ENCODE results near the gene VSTM4.

Gene VSTM4

GRCh38 chr10:49091450-49092210 lies 23.7 kb downstream of the VSTM4 start:
- no peak for DNase-seq (ENCODE audit: low read depth)

GRCh38 chr10:49090696-49091380 lies 24.5 kb downstream of the VSTM4 start:
- no peak for DNase-seq (ENCODE audit: low read depth)

- DNase-seq (ENCODE audit: low read depth) = no peak
These were observed 25.1 kb downstream of the VSTM4 start for GRCh38 chr10:49090189-49090575.

- no peak for DNase-seq (ENCODE audit: low read depth)
These were observed 25.6 kb downstream of the VSTM4 start for GRCh38 chr10:49089557-49090188.

- DNase-seq (ENCODE audit: low read depth) = no peak
These were observed 26.2 kb downstream of the VSTM4 start for GRCh38 chr10:49089152-49089551.

- DNase-seq (ENCODE audit: low read depth) = no peak
These were observed 28.4 kb downstream of the VSTM4 start for GRCh38 chr10:49086889-49087288.

GRCh38 chr10:49083261-49083660 lies 32.1 kb downstream of the VSTM4 start:
- DNase-seq (ENCODE audit: low read depth) = no peak

GRCh38 chr10:49082766-49083165 lies 32.6 kb downstream of the VSTM4 start:
- DNase-seq (ENCODE audit: low read depth) = no peak

- DNase-seq (ENCODE audit: low read depth) = no peak
These were observed 33.6 kb downstream of the VSTM4 start for GRCh38 chr10:49081547-49082275.

GRCh38 chr10:49080965-49081364 lies 34.4 kb downstream of the VSTM4 start:
- no peak for DNase-seq (ENCODE audit: low read depth)

GRCh38 chr10:49080071-49080470 lies 35.3 kb downstream of the VSTM4 start:
- DNase-seq (ENCODE audit: low read depth) = no peak

- no peak for DNase-seq (ENCODE audit: low read depth)
These were observed 35.8 kb downstream of the VSTM4 start for GRCh38 chr10:49079499-49079898.

- no peak for DNase-seq (ENCODE audit: low read depth)
These were observed 36.2 kb downstream of the VSTM4 start for GRCh38 chr10:49079072-49079471.

GRCh38 chr10:49078433-49078832 lies 36.9 kb downstream of the VSTM4 start:
- no peak for DNase-seq (ENCODE audit: low read depth)

- DNase-seq (ENCODE audit: low read depth) = no peak
These were observed 38.4 kb downstream of the VSTM4 start for GRCh38 chr10:49076741-49077521.

- DNase-seq (ENCODE audit: low read depth) = no peak
These were observed 39.0 kb downstream of the VSTM4 start for GRCh38 chr10:49076319-49076718.

- no peak for DNase-seq (ENCODE audit: low read depth)
These were observed 39.6 kb downstream of the VSTM4 start for GRCh38 chr10:49075743-49076142.

GRCh38 chr10:49074836-49075682 lies 40.3 kb downstream of the VSTM4 start:
- DNase-seq (ENCODE audit: low read depth) = no peak

- DNase-seq (ENCODE audit: low read depth) = no peak
These were observed 43.0 kb downstream of the VSTM4 start for GRCh38 chr10:49072166-49072885.

GRCh38 chr10:49071160-49071761 lies 44.1 kb downstream of the VSTM4 start:
- DNase-seq (ENCODE audit: low read depth) = no peak

All from HS-27A (cell line).